MM.1S (cell line): Measurements from ENCODE around the gene NEU4.

ENCODE experiments used
- EZH2 ChIP-seq: fragments of 300-600 bp; sonication (generic); optimal IDR thresholded peaks from 2 replicates; pipeline ENCODE3; 2017; ENCODE audit warnings: low read depth, mild to moderate bottlenecking, antibody characterized with exemption, low read length, mixed read lengths
- EZH2phosphoT487 ChIP-seq: fragments of 300-600 bp; sonication (generic); IDR thresholded peaks from 2 replicates; pipeline ENCODE4 v1.6.1; 2018; ENCODE audit warnings: antibody characterized with exemption, low read length
- TF ChIP-seq, protein P1 (sequence below): fragments of 300-600 bp; sonication (generic); IDR thresholded peaks from 2 replicates; pipeline ENCODE4 v1.5.1; 2016; ENCODE audit warnings: antibody characterized with exemption, low read length, mixed read lengths

DNA sequence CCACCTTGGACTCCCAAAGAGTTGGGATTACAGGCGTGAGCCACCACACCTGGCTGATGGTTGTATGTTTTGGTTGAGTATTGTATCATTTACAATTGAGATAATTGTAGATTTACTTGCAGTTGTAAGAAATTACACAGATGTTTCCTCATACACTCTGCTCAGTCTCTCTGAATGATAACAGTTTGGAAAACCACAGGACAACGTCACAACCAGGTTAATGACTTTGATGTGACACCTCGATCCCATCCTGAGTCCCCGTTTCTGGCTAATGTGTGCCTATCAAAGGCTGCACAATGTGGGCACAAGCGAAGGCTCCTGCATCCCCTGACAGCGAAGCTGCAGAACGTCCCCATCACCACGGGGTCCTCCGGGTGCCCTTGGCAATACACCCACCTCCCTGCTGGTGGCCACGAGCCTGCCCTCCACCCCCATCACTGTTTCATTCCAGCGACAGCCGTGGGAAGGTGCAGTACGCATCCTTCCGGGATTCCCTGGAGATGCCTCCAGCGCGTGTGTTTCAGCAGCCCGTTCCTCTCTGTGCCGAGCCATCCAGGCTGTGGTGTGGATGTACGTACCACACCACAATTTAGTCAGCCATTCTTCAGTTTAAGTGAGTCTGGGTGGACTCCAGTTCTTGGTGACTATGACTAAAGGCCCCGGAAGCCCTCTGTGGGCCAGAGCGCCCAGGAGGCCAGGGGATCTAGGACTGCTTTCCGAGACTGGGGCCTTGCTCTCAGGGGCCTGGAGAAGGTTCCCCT is 54.0 kb downstream of the NEU4 start:
- TF ChIP-seq EZH2phosphoT487, result no peak
- TF ChIP-seq, protein P1, sequence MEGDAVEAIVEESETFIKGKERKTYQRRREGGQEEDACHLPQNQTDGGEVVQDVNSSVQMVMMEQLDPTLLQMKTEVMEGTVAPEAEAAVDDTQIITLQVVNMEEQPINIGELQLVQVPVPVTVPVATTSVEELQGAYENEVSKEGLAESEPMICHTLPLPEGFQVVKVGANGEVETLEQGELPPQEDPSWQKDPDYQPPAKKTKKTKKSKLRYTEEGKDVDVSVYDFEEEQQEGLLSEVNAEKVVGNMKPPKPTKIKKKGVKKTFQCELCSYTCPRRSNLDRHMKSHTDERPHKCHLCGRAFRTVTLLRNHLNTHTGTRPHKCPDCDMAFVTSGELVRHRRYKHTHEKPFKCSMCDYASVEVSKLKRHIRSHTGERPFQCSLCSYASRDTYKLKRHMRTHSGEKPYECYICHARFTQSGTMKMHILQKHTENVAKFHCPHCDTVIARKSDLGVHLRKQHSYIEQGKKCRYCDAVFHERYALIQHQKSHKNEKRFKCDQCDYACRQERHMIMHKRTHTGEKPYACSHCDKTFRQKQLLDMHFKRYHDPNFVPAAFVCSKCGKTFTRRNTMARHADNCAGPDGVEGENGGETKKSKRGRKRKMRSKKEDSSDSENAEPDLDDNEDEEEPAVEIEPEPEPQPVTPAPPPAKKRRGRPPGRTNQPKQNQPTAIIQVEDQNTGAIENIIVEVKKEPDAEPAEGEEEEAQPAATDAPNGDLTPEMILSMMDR, result no peak
- TF ChIP-seq EZH2, result no peak
